GM21576 (cell line): ENCODE measurements around the gene MT3.

Experiments
- ATAC-seq: cut with Tn5 transposase; IDR thresholded peaks from one replicate; pipeline ENCODE4 v1.9.1; 2021; ENCODE audit warnings: mild to moderate bottlenecking, moderate library complexity; ENCODE audit not compliant: unreplicated experiment

The MT3 gene

DNA sequence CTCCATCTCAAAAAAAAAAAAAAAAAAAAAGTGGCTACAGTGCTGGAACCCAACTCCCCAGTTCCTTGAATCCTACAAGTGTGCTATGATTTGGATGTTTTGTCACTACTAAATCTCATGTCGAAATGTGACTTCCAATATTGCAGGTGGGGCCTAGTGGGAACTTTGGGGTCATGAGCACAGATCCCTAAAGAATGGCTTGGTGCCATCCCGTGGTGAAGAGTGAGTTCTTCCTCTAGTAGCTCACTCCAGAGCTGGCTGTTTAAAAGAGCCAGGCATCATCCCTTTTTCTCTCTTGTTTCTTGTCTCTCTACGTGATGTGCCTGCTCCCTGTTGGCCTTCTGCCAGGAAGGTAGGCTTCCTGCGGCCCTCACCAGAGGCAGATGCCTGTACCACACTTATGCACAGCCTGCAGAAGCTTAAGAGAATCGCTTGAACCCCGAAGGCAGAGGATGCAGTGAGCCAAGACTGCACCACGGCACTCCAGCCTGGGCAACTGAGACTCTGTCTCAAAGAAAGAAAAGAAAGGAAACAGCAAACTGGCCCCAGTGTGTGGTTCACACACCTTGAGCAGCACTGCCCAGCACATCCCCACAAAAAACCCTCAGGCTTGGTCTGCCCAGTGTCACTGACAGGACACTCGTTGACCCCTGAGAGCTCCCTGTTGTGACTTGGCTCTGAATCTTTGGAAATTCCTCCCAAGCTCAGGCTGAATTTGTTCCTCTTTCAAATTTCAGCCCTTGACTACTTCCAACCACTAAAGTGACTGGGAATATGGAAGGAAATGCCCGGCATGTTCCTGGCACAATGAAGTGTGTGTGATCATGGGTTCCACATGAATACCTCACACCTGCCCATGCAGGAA, 39.4 kb downstream of the MT3 start:
- ATAC-seq = no peak

DNA sequence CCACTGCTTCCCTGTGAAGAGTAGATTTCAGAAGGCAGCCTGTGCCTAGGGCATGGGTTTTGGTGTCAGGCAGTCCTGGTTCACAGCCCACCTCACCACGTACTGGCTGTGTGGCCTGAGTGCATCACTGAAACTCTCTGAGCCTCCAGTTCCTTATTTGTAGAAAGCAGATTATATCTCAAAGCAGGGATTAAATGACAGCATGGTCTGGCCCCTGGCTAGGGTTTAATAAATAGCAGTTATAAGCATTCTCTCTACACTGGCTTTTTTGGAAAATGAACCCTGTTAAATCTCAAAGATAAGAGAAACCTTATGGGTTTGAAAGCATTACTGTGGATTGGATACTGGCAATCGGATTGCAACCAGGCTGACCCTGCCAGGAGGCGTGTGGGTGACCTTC, 40.2 kb downstream of the MT3 start:
- no peak for ATAC-seq

GRCh38 chr16:56630134-56630533, 40.8 kb downstream of the MT3 start:
- peak; percentile 88 for ATAC-seq

DNA sequence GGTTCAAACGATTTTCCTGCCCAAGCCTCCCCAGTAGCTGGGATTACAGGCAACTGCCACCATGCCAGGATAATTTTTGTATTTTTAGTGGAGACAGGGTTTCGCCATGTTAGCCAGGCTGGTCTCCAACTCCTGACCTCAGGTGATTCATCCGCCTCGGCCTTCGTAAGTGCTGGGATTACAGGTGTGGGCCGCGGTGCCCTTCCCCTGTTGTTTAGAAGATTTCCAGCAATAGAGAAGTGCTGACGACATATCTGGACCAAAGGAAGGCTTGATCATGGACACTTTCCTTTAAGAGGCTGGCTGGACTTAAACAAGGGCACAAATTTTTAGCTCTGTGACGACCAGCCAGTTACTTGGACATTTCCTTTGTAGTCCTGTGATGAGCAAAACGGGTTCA, 41.9 kb downstream of the MT3 start:
- no peak for ATAC-seq

DNA sequence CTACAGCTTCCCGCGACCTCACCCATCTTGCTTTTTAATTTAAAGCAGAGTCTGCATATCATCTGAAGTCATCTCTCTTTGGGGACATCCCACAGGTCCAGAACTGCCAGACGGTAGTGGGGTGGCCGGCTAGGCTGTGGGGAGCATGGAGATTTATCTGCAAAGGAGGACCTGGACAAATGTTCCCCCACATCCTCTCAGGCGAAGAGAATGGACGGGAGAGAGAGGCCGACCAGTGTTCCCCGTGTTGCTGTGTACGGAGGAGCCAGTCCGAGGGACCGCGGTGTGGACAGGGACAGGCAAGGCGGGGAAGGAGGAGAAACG, 42.5 kb downstream of the MT3 start:
- no peak for ATAC-seq

- ATAC-seq = no peak
Observed at GRCh38 chr16:56632156-56632847, 43.0 kb downstream of the MT3 start, which contains the start of gene MT1M. TSS of gene MT1M (plus strand) at chr16:56632659. CDS start at chr16:56632732, 73 bp downstream.

DNA sequence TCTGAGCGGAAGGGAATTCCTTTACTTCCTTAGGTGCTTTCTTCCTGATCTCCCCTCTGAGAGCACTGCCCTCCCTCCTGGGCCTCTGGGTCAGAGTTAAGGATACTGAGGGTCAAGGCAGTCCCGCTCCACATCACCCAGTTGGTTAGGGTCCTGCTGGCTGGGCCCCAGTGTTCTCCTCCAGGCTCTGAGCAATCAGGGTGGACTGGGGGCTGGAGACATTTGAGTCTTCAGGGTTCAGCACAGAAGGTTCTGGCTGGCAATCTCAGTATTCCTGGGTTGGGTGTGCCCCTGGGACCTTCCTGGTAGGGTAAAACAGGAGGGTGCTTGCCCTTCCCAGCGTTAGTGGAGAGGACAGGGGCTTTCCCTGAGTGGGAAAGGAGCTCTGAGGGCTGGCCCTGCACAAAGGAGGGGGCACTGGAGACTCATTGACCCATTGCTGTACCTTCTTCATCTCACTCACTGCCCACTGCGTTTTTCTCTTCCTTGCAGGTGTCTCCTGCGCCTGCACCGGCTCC, 43.6 kb downstream of the MT3 start:
- no peak for ATAC-seq

DNA sequence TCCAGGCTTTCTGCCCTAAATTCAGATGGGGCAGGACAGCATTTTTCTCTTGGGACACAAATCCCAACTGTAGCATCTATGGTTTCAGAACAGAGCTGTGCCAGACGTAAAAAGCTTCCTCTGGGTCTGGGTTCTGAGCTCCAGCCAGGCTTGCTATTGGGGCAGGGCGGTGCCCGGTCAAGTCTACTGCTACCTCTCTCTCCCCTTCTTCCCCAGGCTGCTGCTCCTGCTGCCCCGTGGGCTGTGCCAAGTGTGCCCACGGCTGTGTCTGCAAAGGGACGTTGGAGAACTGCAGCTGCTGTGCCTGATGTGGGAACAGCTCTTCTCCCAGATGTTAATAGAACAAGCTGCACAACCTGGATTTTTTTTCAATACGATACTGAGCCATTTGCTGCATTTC, 44.2 kb downstream of the MT3 start:
- ATAC-seq = no peak

DNA sequence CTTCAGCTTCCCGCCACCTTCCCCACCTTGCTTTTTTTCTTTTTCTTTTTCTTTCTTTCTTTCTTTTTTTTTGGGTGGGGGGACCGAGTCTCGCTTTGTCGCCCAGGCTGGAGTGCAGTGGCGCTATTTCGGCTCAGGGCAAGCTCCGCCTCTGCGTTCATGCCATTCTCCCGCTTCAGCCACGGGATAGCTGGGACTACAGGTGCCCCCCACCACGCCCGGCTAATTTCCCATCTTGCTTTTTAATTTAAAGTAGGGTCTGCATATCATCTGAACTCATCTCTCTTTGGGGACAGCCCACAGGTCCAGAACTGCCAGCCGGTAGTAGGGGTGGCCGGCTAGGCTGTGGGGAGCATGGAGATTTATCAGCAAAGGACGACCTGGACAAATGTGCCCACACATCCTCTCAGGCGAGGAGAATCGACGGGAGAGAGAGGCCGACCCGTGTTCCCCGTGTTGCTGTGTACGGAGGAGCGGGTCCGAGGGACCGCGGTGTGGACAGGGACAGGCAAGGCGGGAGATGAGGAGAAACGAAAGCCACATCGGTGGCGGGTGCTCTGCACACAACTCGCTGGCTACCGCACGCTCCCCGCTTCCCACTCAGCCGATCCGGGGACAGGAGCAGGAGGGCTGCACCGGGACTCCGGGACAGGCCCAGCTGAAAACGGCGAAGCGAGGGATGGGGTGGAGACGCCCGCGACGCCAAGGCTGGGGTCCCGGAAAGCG, 45.5 kb downstream of the MT3 start:
- ATAC-seq = no peak

GRCh38 chr16:56635441-56635967, 46.2 kb downstream of the MT3 start:
- no peak for ATAC-seq

DNA sequence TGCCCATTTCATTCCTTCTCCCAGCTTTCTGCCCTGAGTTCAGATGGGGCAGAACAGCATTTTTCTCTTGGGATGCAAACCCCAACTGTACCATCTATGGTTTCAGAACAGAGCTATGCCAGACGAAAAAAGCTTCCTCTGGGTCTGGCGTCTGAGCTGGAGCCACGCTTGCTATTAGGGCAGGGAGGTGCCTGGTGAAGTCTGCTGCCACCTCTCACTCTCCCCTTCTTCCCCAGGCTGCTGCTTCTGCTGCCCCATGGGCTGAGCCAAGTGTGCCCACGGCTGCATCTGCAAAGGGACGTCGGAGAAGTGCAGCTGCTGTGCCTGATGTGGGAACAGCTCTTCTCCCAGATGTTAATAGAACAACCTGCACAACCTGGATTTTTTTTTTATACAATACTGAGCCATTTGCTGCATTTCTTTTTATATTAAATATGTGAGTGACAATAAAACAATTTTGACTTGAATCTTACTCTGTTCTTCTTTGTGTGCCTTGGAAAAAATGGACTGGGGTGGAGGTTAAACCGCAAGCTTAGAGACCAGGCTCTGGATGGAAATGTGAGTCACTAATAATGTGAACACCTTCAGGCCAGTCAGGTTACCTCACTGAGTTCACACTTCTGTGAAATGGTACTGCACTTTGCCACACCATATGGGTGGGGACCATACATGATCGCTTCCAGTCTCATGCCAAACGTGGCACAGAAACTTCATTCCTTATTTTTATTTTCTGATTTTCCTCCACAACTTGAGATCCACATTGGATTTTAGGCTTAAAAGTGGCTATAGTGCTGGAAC, 47.5 kb downstream of the MT3 start:
- ATAC-seq = no peak

GRCh38 chr16:56637814-56638750, 48.8 kb downstream of the MT3 start, which contains the start of gene MT1A:
TSS of gene MT1A (plus strand) at chr16:56638666. CDS start at chr16:56638739, 73 bp downstream.
- ATAC-seq = no peak

DNA sequence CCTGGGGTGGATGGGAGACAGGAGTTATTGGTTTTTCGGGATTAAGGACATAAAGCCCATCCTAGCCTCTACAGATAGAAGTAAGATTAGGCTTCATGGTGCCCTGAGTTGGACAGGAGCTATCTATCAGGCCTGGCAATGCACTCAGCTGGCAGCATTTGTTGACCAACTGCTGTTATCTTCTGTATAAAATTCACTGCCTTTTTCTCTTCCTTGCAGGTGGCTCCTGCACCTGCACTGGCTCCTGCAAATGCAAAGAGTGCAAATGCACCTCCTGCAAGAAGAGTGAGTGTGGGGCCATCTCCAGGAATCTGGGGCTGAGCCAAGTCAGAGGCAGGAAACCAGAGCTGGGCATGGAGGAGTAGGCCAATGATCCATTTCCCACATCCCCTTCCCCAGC, 49.7 kb downstream of the MT3 start:
- no peak for ATAC-seq

- no peak for ATAC-seq
Observed at GRCh38 chr16:56640076-56640475, 50.7 kb downstream of the MT3 start.
